Stimulated activated naive CD8-positive, alpha-beta T cell treated with anti-CD3 and anti-CD28 coated beads, Interleukin-15, amount 100 ng/mL, for 72 hours (primary cell): ENCODE results near the gene SART3.

Experiments used
- ATAC-seq: fragments of 150-1000 bp; cut with Tn5 transposase; 2 replicates; pipeline ENCODE4 v1.10.0; 2021; ENCODE audit warnings: mild to moderate bottlenecking, moderate library complexity
- DNase-seq, 2 donors: peaks; one replicate each; pipeline ENCODE4 v3.0.0; 2021 to 2022
- H3K27ac Mint-ChIP-seq, 2 donors: one replicate each; pipeline ENCODE4 v1.8.0; 2022; ENCODE audit warnings: mild to moderate bottlenecking in 2 of 2, mixed read lengths in 2 of 2, moderate library complexity in 2 of 2
- H3K27me3 Mint-ChIP-seq: one replicate; pipeline ENCODE4 v1.8.0; 2022; ENCODE audit warnings: mixed read lengths
- H3K4me1 Mint-ChIP-seq: one replicate; pipeline ENCODE4 v1.8.0; 2022; ENCODE audit warnings: mild to moderate bottlenecking, mixed read lengths
- H3K4me3 Mint-ChIP-seq, 2 donors: one replicate each; pipeline ENCODE4 v1.8.0; 2022; ENCODE audit warnings: mild to moderate bottlenecking in 2 of 2, mixed read lengths in 2 of 2, moderate library complexity in 1 of 2
- H3K9me3 Mint-ChIP-seq, 2 donors: one replicate each; pipeline ENCODE4 v1.8.0; 2022; ENCODE audit warnings: mixed read lengths in 2 of 2

SART3 gene

GRCh38 chr12:108483213-108484059 is 77.5 kb downstream of the SART3 start:
- no peak for DNase-seq
- Mint-ChIP-seq H3K27me3 (peaks cover 56% of the 10 kb centered on the region), H3K4me1 (no peaks in the 10 kb centered on the region), H3K4me3 (no peak overlapping the region), H3K27ac (no peak overlapping the region), H3K9me3 (peaks cover 6 to 15% of the 10 kb centered on the region in 2 donors)
- ATAC-seq, result no peak

GRCh38 chr12:108482717-108483212 is 78.2 kb downstream of the SART3 start:
- H3K4me1 Mint-ChIP-seq, result no peaks in the 10 kb centered on the region
- peaks cover 6 to 15% of the 10 kb centered on the region in 2 donors for H3K9me3 Mint-ChIP-seq
- peak overlapping the region in 1 of 2 donors; percentile 23 for H3K27ac Mint-ChIP-seq
- no peak for DNase-seq
- ATAC-seq, result no peak
- peaks cover 50% of the 10 kb centered on the region for H3K27me3 Mint-ChIP-seq
- H3K4me3 Mint-ChIP-seq, result no peak overlapping the region

GRCh38 chr12:108479364-108480070 is 81.5 kb downstream of the SART3 start:
- peak overlapping the region in 1 of 2 donors; percentile 19 for H3K27ac Mint-ChIP-seq
- no peaks in the 10 kb centered on the region for H3K9me3 Mint-ChIP-seq
- H3K27me3 Mint-ChIP-seq, result peaks cover 46% of the 10 kb centered on the region
- ATAC-seq (no peak), DNase-seq (no peak)
- no peak overlapping the region for H3K4me3 Mint-ChIP-seq
- no peaks in the 10 kb centered on the region for H3K4me1 Mint-ChIP-seq

GRCh38 chr12:108478611-108479206 is 82.3 kb downstream of the SART3 start:
- Mint-ChIP-seq H3K4me1 (no peaks in the 10 kb centered on the region), H3K27ac (no peak overlapping the region)
- no peak for ATAC-seq

GRCh38 chr12:108477881-108478259 is 83.1 kb downstream of the SART3 start:
- H3K4me1 Mint-ChIP-seq, result no peaks in the 10 kb centered on the region
- no peak overlapping the region for H3K27ac Mint-ChIP-seq
- no peak overlapping the region for H3K4me3 Mint-ChIP-seq
- no peak for DNase-seq
- ATAC-seq, result no peak
- no peaks in the 10 kb centered on the region for H3K9me3 Mint-ChIP-seq
- peaks cover 35% of the 10 kb centered on the region for H3K27me3 Mint-ChIP-seq

More at GRCh38 chr12:108478611-108479206, 82.3 kb downstream of the SART3 start:
- no peak for DNase-seq
- Mint-ChIP-seq H3K4me3 (no peak overlapping the region), H3K9me3 (no peaks in the 10 kb centered on the region), H3K27me3 (peaks cover 44% of the 10 kb centered on the region)

GRCh38 chr12:108477055-108477880 is 83.7 kb downstream of the SART3 start:
- Mint-ChIP-seq H3K4me3 (no peak overlapping the region), H3K4me1 (no peaks in the 10 kb centered on the region), H3K27ac (peak overlapping the region in 1 of 2 donors; percentile 9), H3K27me3 (peaks cover 29% of the 10 kb centered on the region), H3K9me3 (no peaks in the 10 kb centered on the region)
- DNase-seq (no peak), ATAC-seq (no peak)

GRCh38 chr12:108475396-108475795 is 85.6 kb downstream of the SART3 start:
- no peaks in the 10 kb centered on the region for H3K9me3 Mint-ChIP-seq
- ATAC-seq, result no peak

GRCh38 chr12:108473400-108474055 is 87.4 kb downstream of the SART3 start:
- ATAC-seq (no peak), DNase-seq (no peak)
- Mint-ChIP-seq H3K9me3 (peaks cover 0 to 2% of the 10 kb centered on the region in 2 donors), H3K4me1 (no peaks in the 10 kb centered on the region), H3K27ac (no peak overlapping the region), H3K27me3 (peaks cover 19% of the 10 kb centered on the region), H3K4me3 (no peak overlapping the region)

More at GRCh38 chr12:108475396-108475795, 85.6 kb downstream of the SART3 start:
- no peaks in the 10 kb centered on the region for H3K4me1 Mint-ChIP-seq
- no peak for DNase-seq
- no peak overlapping the region for H3K4me3 Mint-ChIP-seq
- no peak overlapping the region for H3K27ac Mint-ChIP-seq
- H3K27me3 Mint-ChIP-seq, result peaks cover 28% of the 10 kb centered on the region
